ENCODE measurements around the gene GEMIN5. TPM values are rescaled to one million over a fixed set of nuclear protein-coding genes. Genes with fewer than 3 reads are reported as not detected.

Gene GEMIN5, protein sequence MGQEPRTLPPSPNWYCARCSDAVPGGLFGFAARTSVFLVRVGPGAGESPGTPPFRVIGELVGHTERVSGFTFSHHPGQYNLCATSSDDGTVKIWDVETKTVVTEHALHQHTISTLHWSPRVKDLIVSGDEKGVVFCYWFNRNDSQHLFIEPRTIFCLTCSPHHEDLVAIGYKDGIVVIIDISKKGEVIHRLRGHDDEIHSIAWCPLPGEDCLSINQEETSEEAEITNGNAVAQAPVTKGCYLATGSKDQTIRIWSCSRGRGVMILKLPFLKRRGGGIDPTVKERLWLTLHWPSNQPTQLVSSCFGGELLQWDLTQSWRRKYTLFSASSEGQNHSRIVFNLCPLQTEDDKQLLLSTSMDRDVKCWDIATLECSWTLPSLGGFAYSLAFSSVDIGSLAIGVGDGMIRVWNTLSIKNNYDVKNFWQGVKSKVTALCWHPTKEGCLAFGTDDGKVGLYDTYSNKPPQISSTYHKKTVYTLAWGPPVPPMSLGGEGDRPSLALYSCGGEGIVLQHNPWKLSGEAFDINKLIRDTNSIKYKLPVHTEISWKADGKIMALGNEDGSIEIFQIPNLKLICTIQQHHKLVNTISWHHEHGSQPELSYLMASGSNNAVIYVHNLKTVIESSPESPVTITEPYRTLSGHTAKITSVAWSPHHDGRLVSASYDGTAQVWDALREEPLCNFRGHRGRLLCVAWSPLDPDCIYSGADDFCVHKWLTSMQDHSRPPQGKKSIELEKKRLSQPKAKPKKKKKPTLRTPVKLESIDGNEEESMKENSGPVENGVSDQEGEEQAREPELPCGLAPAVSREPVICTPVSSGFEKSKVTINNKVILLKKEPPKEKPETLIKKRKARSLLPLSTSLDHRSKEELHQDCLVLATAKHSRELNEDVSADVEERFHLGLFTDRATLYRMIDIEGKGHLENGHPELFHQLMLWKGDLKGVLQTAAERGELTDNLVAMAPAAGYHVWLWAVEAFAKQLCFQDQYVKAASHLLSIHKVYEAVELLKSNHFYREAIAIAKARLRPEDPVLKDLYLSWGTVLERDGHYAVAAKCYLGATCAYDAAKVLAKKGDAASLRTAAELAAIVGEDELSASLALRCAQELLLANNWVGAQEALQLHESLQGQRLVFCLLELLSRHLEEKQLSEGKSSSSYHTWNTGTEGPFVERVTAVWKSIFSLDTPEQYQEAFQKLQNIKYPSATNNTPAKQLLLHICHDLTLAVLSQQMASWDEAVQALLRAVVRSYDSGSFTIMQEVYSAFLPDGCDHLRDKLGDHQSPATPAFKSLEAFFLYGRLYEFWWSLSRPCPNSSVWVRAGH (N-terminal part only)
- total RNA-seq (2022; extraction: Qiagen RNA extraction; ENCODE audit: low read depth) = 26.8 to 30.2 TPM (median 28.3 TPM) in 5 replicates

GRCh38 chr5:154937718-154938466 lies at the start of gene GEMIN5:
Gene GEMIN5, minus strand, starts transcription at chr5:154938211. Its CDS starts 78 bp downstream, at chr5:154938133.

DNA sequence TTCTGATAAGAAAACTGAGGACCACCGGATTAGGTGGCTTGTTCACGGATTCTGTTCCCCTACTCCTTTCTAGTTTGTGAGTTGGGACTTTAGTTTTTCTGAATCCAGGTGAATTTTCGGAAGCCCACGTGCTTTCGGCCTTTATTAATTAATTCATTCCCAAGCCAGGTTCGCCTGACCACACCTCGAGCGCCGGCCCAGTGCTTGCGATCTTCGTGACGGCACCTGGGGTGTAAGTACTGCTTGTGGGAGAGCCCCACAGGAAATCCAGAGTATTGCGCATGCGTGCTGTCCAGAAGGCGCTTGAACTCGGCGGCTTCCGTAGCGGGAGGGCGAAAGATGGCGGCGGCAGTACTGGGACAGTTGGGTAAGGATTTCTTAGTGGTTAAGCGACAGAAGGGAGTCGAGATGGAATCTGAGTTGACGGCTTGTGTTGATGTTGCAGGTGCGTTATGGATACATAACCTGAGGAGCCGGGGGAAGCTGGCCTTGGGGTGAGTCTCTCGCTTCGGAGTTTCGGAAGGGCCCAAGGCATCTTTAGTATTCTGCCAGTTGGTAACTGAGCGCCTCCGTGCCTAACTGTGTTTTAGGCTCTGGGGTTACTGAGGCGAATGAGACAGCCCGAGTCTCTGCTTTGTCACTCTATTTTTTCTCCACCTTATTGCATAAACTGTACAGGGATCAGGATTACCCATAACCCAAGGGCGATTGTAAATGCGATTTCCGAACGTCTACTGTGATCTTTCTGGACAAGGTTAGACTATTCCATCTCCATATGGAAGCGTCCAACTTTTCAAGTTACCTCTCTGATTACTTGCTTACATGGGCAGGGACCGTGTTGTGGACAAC lies 3.0 kb upstream of the GEMIN5 start, which contains the start of gene MRPL22:
MRPL22 (plus strand) TSS at position 302 of the 849 bp plus-strand sequence; CDS start at position 340, 38 bp downstream.

GRCh38 chr5:154858297-154858971 lies 79.6 kb downstream of the GEMIN5 start, which contains the start of gene CNOT8:
Gene CNOT8, plus strand, starts transcription at chr5:154858627. Its CDS starts 4,652 bp downstream, at chr5:154863279.

GRCh38 chr5:154850255-154851062 lies 87.6 kb downstream of the GEMIN5 start, which contains the start of gene FAXDC2:
Gene FAXDC2, minus strand, starts transcription at chr5:154850603. Its CDS starts 12,425 bp downstream, at chr5:154838178.

Other genes starting within 250 kb of the GEMIN5 start
- 136 to 159 TPM (median 147 TPM) in 5 replicates for gene LARP1, start 182.8 kb downstream of the GEMIN5 start, total RNA-seq (2022; extraction: Qiagen RNA extraction; ENCODE audit: low read depth)
- gene FAXDC2, start 87.6 kb downstream of the GEMIN5 start, total RNA-seq (2022; extraction: Qiagen RNA extraction; ENCODE audit: low read depth) = 0.07 to 0.13 TPM (median 0.10 TPM) in 5 replicates
- 34.0 to 40.2 TPM (median 38.5 TPM) in 5 replicates for gene CNOT8, start 79.6 kb downstream of the GEMIN5 start, total RNA-seq (2022; extraction: Qiagen RNA extraction; ENCODE audit: low read depth)
- 47.3 to 63.0 TPM (median 60.1 TPM) in 5 replicates for gene MRPL22, start 2.9 kb upstream of the GEMIN5 start, total RNA-seq (2022; extraction: Qiagen RNA extraction; ENCODE audit: low read depth)
- gene KIF4B, start 75.5 kb upstream of the GEMIN5 start, total RNA-seq (2022; extraction: Qiagen RNA extraction; ENCODE audit: low read depth) = 0.03 to 0.05 TPM (median 0.04 TPM) in 3 of 5 replicates, not detected in the others